Left kidney (tissue), 2 donors: ENCODE data around the gene KCNE2. TPM values are rescaled to one million over a fixed set of nuclear protein-coding genes. Genes with fewer than 3 reads are reported as not detected.
"Not testable (repeated sequence)": the region's sequence is repeated elsewhere in the genome, so short reads cannot be mapped to it uniquely, and the experiment has no call there.

Source experiments
- DNase-seq: peaks from one replicate; pipeline ENCODE4 v3.0.0-alpha.2; 2013
- polyA plus RNA-seq: library from polyadenylated mRNA; unstranded; fragments of 120-200 nt; gene quantifications from one replicate; pipeline ENCODE4 v1.2.1, GENCODE V29; 2013; ENCODE audit not compliant: insufficient read length

Gene KCNE2
- polyA plus RNA-seq, 1 donor: 1.8 TPM

GRCh38 chr21:34407294-34407693 is 43.5 kb downstream of the KCNE2 start:
- DNase-seq: not testable (repeated sequence)

GRCh38 chr21:34417448-34418077 is 53.8 kb downstream of the KCNE2 start:
- not testable (repeated sequence) for DNase-seq

Other genes with a start within 250 kb of the KCNE2 start
- gene SMIM11, start 11.5 kb downstream of the KCNE2 start, polyA plus RNA-seq: 5.7 TPM
- gene SMIM34, start 59.9 kb downstream of the KCNE2 start, polyA plus RNA-seq: 0.78 TPM
- gene KCNE1, start 148.2 kb downstream of the KCNE2 start, polyA plus RNA-seq: 0.18 TPM